HUES6 (cell line): Measurements from ENCODE around the gene OR8B8.

ENCODE experiments used
- H3K27ac ChIP-seq: 2 replicates; pipeline ENCODE4 v1.7.0; 2013; ENCODE audit warnings: low read depth, mild to moderate bottlenecking, low read length, inconsistent platforms
- H3K27me3 ChIP-seq: 2 replicates; pipeline ENCODE4 v1.6.1; 2013; ENCODE audit warnings: low read length; ENCODE audit not compliant: control insufficient read depth, insufficient read depth
- H3K36me3 ChIP-seq: 2 replicates; pipeline ENCODE4 v1.6.1; 2013; ENCODE audit warnings: low read length; ENCODE audit not compliant: control insufficient read depth, insufficient read depth
- H3K4me1 ChIP-seq: 2 replicates; pipeline ENCODE4 v1.6.1; 2013; ENCODE audit warnings: low read length; ENCODE audit not compliant: control insufficient read depth, insufficient read depth
- H3K4me3 ChIP-seq: 2 replicates; pipeline ENCODE4 v1.5.1; 2013; ENCODE audit warnings: low read depth, low read length
- H3K9ac ChIP-seq: one replicate; pipeline ENCODE4 v1.6.1; 2013; ENCODE audit warnings: mild to moderate bottlenecking, low read length
- H3K9me3 ChIP-seq: 2 replicates; pipeline ENCODE4 v1.6.1; 2013; ENCODE audit warnings: low read depth, low read length; ENCODE audit not compliant: control insufficient read depth, insufficient read depth

The OR8B8 gene, protein sequence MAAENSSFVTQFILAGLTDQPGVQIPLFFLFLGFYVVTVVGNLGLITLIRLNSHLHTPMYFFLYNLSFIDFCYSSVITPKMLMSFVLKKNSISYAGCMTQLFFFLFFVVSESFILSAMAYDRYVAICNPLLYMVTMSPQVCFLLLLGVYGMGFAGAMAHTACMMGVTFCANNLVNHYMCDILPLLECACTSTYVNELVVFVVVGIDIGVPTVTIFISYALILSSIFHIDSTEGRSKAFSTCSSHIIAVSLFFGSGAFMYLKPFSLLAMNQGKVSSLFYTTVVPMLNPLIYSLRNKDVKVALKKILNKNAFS

DNA sequence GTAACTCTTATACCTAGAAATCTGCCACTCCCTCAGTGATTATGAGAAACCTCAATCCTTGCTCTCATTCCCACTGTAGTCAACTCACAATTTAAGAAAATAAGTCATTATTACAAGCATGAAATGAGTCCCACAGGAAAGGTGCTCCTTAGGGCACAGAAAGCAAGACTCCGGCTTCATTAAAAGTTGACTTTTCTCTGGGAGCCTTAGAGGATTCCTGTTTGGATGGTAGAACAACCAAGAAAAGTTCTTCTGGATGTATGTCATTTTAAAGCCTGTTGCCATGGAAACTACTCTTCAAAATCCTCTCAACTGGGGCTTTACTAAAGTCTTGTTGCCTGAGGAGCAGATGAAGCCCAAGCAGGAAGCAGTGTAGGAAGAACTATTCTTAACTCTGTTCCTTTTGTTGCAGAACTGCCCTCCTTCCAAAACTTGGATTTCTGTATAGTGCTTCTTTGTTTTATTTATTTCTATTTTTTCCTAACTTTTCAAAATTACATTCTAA lies at the start of gene OR8B8:
OR8B8 (minus strand) TSS at position 51 of the 505 bp plus-strand sequence. CDS start 4,611 bp downstream, outside the sequence.
- H3K4me3 ChIP-seq, result no peak within 1 kb of the TSS
- no peak within 1 kb of the TSS for H3K9ac ChIP-seq
- no peaks in the 10 kb centered on the region for H3K4me1 ChIP-seq
- no peaks in the 10 kb centered on the region for H3K36me3 ChIP-seq
- no peak within 1 kb of the TSS for H3K27ac ChIP-seq
- no peaks in the 10 kb centered on the region for H3K27me3 ChIP-seq
- H3K9me3 ChIP-seq, result no peaks in the 10 kb centered on the region

DNA sequence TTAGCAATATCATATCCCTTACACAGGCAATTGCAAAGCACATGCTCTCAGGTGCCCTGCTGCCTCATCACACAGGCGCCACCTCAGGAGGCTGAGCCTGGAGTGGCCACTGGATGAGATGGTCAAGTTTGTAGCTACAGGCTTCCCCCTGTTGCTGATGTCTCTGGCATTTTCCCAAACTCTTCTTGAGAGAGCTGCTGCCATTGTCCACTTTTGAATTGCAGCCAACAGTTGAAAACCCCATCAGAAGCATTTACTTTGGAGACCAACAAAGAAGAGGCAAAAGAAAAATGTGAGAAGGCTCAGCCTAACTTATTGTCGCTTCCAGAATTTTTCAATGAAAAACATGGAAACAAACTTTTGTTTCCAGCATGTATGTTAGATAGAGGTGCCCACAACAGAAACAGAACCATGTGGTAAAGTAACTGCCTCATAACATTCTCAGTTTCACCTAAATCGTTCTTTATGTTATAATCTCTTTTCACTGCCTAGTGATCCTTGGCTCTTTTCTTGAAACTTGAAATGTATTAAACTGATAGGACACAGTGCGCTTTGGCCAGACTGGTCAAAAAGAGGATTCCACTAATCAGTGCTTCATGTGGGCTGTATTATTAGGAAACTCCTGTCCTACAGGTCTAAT lies 47.6 kb upstream of the OR8B8 start:
- Histone ChIP-seq H3K36me3 (no peaks in the 10 kb centered on the region), H3K9me3 (no peaks in the 10 kb centered on the region), H3K4me3 (no peak overlapping the region), H3K4me1 (no peaks in the 10 kb centered on the region), H3K27ac (no peak overlapping the region), H3K27me3 (no peaks in the 10 kb centered on the region), H3K9ac (no peak overlapping the region)

DNA sequence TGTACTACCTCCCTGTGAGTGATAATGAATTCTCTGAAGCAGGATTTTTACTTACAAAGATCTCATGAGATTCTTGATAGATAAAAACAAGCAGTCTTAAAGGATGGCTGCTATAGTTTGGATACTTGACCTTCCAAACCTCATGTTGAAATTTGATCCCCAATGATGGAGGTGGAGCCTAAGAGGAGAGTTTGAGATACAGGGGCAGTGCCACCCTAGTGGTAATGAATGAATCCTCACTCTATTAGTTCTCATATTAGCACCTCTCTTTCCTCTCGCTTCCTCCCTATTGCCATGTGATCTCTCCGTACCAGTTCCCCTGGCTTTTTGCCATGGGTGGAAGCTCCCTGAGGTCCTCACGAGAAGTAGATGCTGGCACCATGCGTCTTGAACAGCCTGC lies 37.9 kb upstream of the OR8B8 start:
- no peaks in the 10 kb centered on the region for H3K27me3 ChIP-seq
- no peak overlapping the region for H3K27ac ChIP-seq
- no peaks in the 10 kb centered on the region for H3K36me3 ChIP-seq
- H3K4me3 ChIP-seq, result no peak overlapping the region
- no peak overlapping the region for H3K9ac ChIP-seq
- peaks cover 3% of the 10 kb centered on the region; the same call in 1 of the 2 replicates for H3K9me3 ChIP-seq
- H3K4me1 ChIP-seq, result peaks cover 23% of the 10 kb centered on the region

DNA sequence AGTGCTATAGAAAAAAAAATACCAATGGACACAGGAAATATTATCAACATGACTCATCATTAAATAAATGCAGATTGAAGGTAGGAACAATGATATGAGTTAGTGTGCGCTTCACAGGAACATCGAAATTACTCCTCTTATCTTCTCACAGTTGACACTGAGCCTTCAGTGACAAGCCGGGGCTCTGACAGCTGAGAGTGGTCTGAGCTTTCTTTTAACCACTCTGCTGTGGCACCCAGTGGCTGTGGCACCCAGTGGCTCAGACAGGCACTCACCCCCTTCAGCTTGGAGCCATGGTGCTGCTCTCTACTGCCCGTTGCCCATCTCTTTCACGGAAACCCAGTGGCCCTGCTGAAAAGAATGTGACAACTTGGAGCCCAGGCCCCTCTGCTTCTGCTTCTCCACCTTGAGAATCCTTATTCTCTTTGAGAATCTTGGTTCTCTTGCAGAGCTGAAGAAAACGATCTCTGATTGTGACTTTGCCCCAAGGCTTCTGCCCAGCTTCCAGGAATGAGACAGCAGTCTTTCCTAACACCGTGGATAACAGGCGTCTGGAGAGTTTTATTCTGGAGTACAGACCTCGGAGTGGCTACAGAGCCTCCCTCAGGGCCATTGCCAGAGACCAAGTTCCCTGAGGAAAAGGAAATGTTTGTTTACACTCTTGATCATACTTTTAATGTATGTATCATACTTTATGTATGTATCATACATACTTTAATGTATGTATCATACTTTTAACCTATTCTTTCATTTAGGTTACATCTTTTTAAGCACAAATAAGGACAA lies 37.1 kb upstream of the OR8B8 start:
- no peaks in the 10 kb centered on the region for H3K36me3 ChIP-seq
- H3K9ac ChIP-seq, result no peak overlapping the region
- H3K4me1 ChIP-seq, result peaks cover 23% of the 10 kb centered on the region
- H3K9me3 ChIP-seq, result peaks cover 2% of the 10 kb centered on the region; the same call in 1 of the 2 replicates
- H3K27ac ChIP-seq, result no peak overlapping the region
- H3K27me3 ChIP-seq, result no peaks in the 10 kb centered on the region
- no peak overlapping the region for H3K4me3 ChIP-seq

DNA sequence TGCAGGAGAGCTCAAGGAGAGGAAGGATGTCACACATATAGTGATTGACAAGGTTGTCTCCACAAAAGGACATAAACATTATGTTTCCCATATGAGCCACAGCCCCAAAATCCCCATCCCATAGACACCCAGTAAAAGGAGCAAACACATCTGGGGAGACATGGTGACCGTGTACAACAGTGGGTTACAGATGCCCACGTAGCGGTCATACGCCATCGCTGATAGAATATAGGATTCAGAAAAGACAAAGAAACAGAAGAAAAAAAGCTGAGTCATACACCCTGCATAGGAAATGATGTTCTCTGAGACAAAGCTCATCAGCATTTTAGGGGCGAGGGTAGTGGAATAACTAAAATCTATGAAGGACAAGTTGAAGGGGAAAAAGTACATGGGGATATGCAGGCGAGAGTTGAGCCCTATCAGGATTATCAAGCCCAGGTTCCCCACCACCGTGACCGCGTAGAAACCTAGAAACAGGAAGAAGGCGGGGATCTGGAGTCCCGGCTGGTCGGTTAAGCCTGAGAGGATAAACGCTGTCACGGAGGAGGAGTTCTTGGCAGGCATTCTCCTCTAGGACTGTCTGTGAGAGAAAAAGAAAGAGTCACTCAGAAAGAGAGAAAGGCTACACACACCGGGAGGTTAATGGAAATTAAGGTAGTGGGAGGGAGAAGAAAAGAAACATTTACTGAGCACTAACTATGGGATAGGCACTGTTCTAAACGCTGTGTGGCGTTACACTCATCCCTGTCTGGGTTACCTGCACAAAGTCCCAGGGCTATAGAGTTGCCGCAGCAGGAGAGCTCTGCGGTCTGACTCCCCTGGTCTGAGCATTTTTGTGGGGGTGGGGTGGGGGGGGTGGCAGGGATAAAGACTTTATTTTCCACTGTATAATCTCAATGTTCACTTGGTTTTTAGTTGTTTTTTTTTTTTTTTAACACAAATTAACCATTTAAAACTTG lies 36.1 kb upstream of the OR8B8 start:
- Histone ChIP-seq H3K9me3 (no peaks in the 10 kb centered on the region), H3K4me1 (peaks cover 23% of the 10 kb centered on the region), H3K27me3 (no peaks in the 10 kb centered on the region), H3K4me3 (peak overlapping the region; percentile 42), H3K9ac (peak overlapping the region; percentile 5), H3K36me3 (no peaks in the 10 kb centered on the region), H3K27ac (0 out of 2 replicates have a peak overlapping the region, but pooled peaks have one; percentile 41)

DNA sequence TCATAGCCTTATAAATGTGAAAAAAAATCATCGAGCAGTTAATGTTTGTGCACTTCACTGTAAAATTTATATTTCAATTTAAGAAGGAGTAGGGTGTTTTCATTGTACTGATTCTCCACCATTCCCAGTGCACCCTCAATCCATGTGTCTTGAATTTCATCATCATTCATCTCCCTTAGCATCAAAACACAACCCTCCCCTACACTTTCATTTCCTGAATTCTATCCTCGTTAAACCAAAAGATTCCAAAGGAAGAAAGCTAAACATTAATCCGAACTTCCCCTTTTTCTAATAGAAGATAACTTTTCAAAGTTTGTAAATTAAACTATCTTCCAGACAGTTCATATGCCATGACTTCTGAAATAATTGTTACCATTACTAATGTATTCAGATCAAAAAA lies 34.1 kb upstream of the OR8B8 start:
- Histone ChIP-seq H3K36me3 (no peaks in the 10 kb centered on the region), H3K4me1 (peaks cover 23% of the 10 kb centered on the region), H3K9me3 (no peaks in the 10 kb centered on the region), H3K9ac (no peak overlapping the region), H3K27me3 (no peaks in the 10 kb centered on the region), H3K27ac (no peak overlapping the region), H3K4me3 (no peak overlapping the region)

DNA sequence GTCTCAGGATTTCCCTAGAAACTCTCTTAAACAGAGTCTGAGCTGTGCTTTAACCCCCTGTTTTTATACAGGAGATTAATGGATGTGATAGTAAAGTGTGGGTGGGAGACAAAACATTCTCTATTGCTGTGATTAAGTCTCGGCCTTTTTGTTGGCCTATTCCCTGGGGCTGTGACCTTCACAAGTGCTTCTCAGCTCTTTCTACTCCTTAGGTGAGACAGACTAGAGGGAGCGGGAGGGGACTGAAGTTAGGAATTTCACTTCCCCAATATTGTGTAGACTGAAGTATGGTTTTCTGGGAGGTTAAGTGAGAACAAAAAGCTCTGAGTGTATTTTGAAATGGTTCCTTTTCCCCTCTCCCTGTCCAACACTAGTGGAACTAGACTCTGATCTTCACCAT lies 29.8 kb upstream of the OR8B8 start:
- no peak overlapping the region for H3K9ac ChIP-seq
- H3K4me3 ChIP-seq, result no peak overlapping the region
- H3K4me1 ChIP-seq, result 0 out of 2 replicates have a peak, but pooled peaks cover 2% of the 10 kb centered on the region
- H3K27ac ChIP-seq, result no peak overlapping the region
- no peaks in the 10 kb centered on the region for H3K27me3 ChIP-seq
- H3K36me3 ChIP-seq, result no peaks in the 10 kb centered on the region
- H3K9me3 ChIP-seq, result no peaks in the 10 kb centered on the region

DNA sequence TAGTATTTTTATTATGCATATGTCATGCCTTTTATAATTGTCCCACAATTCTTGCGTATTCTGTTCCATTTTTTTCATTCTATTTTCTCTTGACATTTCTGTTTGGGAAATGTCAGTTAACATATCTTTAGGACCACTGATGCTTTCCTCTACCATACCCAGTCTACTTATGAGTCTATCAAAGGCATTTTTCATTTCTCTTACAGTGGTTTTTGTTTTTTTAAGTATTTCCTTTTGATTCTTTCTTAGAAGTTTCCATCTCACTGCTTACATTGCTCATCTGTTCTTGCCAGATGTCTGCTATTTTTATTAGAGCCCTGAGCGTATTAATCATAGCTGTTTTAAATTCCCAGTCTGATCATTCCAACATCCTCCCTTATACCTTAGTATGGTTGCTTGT lies 29.3 kb upstream of the OR8B8 start:
- H3K27ac ChIP-seq, result no peak overlapping the region
- no peaks in the 10 kb centered on the region for H3K9me3 ChIP-seq
- no peak overlapping the region for H3K9ac ChIP-seq
- no peak overlapping the region for H3K4me3 ChIP-seq
- H3K36me3 ChIP-seq, result no peaks in the 10 kb centered on the region
- H3K4me1 ChIP-seq, result 0 out of 2 replicates have a peak, but pooled peaks cover 2% of the 10 kb centered on the region
- H3K27me3 ChIP-seq, result no peaks in the 10 kb centered on the region

DNA sequence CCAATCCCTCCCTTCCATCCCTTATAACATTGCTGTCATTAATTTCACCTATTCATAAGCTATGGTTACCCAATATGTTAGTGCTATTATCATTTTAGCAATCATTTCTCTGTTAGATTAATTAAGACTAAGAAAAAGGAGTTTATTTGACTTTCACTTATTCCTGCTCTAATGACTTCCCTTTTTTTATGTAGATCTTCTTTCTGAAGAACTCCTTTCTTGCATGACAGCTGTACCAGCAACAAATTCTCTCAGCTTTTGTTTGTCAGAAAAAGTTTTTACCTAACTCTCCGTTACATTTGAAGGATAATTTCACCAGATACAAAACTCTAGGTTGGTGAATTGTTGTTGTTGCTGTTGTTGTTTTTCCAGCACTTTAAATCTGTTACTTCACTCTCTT lies 28.6 kb upstream of the OR8B8 start:
- Histone ChIP-seq H3K9ac (no peak overlapping the region), H3K9me3 (no peaks in the 10 kb centered on the region), H3K27me3 (no peaks in the 10 kb centered on the region)

DNA sequence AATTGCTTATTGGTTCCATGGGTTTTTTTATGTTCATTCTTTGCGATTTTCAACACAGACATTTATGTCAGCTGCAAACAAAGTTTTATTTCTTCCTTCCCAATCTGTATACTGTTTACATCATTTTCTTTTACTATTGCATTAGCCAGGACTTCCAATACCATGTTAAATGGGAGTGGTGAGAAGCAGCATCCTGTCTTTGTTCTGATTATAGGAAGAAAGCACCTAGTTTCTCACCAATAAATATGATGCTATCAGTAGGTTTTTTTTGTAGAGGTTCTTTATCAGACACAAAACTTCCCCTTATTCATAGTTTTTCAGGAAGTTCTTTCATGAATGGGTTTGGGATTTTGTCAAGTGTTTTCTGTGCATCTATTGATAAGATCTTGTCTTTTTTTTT lies 28.0 kb upstream of the OR8B8 start:
- Histone ChIP-seq H3K9ac (no peak overlapping the region), H3K9me3 (no peaks in the 10 kb centered on the region), H3K27me3 (no peaks in the 10 kb centered on the region), H3K27ac (no peak overlapping the region), H3K36me3 (no peaks in the 10 kb centered on the region), H3K4me3 (no peak overlapping the region), H3K4me1 (0 out of 2 replicates have a peak, but pooled peaks cover 2% of the 10 kb centered on the region)

More for the DNA sequence above, 28.6 kb upstream of the OR8B8 start:
- Histone ChIP-seq H3K4me3 (no peak overlapping the region), H3K36me3 (no peaks in the 10 kb centered on the region), H3K27ac (no peak overlapping the region), H3K4me1 (0 out of 2 replicates have a peak, but pooled peaks cover 2% of the 10 kb centered on the region)
